Liver (tissue), 9 donors: ENCODE results near the gene CDK5RAP3. TPM values are rescaled to one million over a fixed set of nuclear protein-coding genes. Genes with fewer than 3 reads are reported as not detected.
"Not testable (repeated sequence)": the region's sequence is repeated elsewhere in the genome, so short reads cannot be mapped to it uniquely, and the experiment has no call there.

ENCODE experiments used
- DNase-seq: peaks from one replicate; pipeline ENCODE4 v3.0.0-alpha.2; 2017; ENCODE audit warnings: low spot score
- H3K27ac ChIP-seq, 2 donors: one replicate each; pipeline ENCODE4 v1.7.0; 2013; ENCODE audit warnings: inconsistent platforms in 2 of 2, low read length in 2 of 2, control low read depth in 1 of 2, low read depth in 1 of 2, mild to moderate bottlenecking in 1 of 2
- H3K27me3 ChIP-seq, 4 donors: one replicate each; pipeline versions ENCODE4 v1.6.1 to v1.7.0; 2013; ENCODE audit warnings: low read length in 3 of 4, inconsistent platforms in 1 of 4, mild to moderate bottlenecking in 1 of 4, moderate library complexity in 1 of 4; ENCODE audit not compliant: control insufficient read depth in 4 of 4, insufficient read depth in 4 of 4
- H3K36me3 ChIP-seq, 4 donors: one replicate each; pipeline versions ENCODE4 v1.6.1 to v1.7.0; 2013; ENCODE audit warnings: low read length in 3 of 4, mild to moderate bottlenecking in 3 of 4, low read depth in 1 of 4, moderate library complexity in 1 of 4; ENCODE audit not compliant: control insufficient read depth in 4 of 4, insufficient read depth in 3 of 4
- H3K4me1 ChIP-seq, 4 donors: one replicate each; pipeline versions ENCODE4 v1.6.1 to v1.7.0; 2013; ENCODE audit warnings: low read length in 3 of 4, mild to moderate bottlenecking in 3 of 4, moderate library complexity in 1 of 4; ENCODE audit not compliant: control insufficient read depth in 4 of 4, insufficient read depth in 4 of 4
- H3K4me3 ChIP-seq, 3 donors: one replicate each; pipeline versions ENCODE4 v1.6.1 to v1.7.0; 2013; ENCODE audit warnings: low read length in 3 of 3, control low read depth in 1 of 3, low read depth in 1 of 3, mild to moderate bottlenecking in 1 of 3
- H3K9ac ChIP-seq, 2 donors: one replicate each; pipeline ENCODE4 v1.7.0; 2013; ENCODE audit warnings: low read length in 2 of 2, mild to moderate bottlenecking in 2 of 2, moderate library complexity in 2 of 2, control low read depth in 1 of 2, low read depth in 1 of 2
- H3K9me3 ChIP-seq, 4 donors: one replicate each; pipeline versions ENCODE4 v1.6.1 to v1.7.0; 2013; ENCODE audit warnings: low read length in 3 of 4; ENCODE audit not compliant: control insufficient read depth in 4 of 4
- GABPA ChIP-seq, 2 donors: IDR thresholded peaks in 1 of 2; conservative IDR thresholded peaks in 1 of 2; 2 replicates each; pipeline ENCODE4 v1.6.1; 2016; ENCODE audit warnings: antibody characterized with exemption in 2 of 2, mild to moderate bottlenecking in 1 of 2, moderate library complexity in 1 of 2
- HNF4A ChIP-seq, 2 donors: conservative IDR thresholded peaks; 2 replicates each; pipeline ENCODE4 v1.6.1; 2016; ENCODE audit warnings: antibody characterized with exemption in 2 of 2, mild to moderate bottlenecking in 2 of 2
- HNF4G ChIP-seq: IDR thresholded peaks from 2 replicates; pipeline ENCODE4 v1.6.1; 2016; ENCODE audit warnings: antibody characterized with exemption
- JUND ChIP-seq, 2 donors: IDR thresholded peaks; 2 replicates each; pipeline ENCODE4 v1.6.1; 2016; ENCODE audit warnings: antibody characterized with exemption in 2 of 2
- MAX ChIP-seq: IDR thresholded peaks from 2 replicates; pipeline ENCODE4 v1.6.1; 2016; ENCODE audit warnings: antibody characterized with exemption
- NR2F2 ChIP-seq: IDR thresholded peaks from 2 replicates; pipeline ENCODE4 v1.6.1; 2016; ENCODE audit warnings: antibody characterized with exemption
- REST ChIP-seq: IDR thresholded peaks from 2 replicates; pipeline ENCODE4 v1.6.1; 2016; ENCODE audit warnings: antibody characterized with exemption, mild to moderate bottlenecking
- RXRA ChIP-seq, 2 donors: IDR thresholded peaks; 2 replicates each; pipeline ENCODE4 v1.6.1; 2017 to 2018; ENCODE audit warnings: antibody characterized with exemption in 2 of 2, mild to moderate bottlenecking in 1 of 2
- TAF1 ChIP-seq: conservative IDR thresholded peaks from 2 replicates; pipeline ENCODE4 v1.6.1; 2016; ENCODE audit warnings: antibody characterized with exemption, mild to moderate bottlenecking
- YY1 ChIP-seq: IDR thresholded peaks from 2 replicates; pipeline ENCODE4 v1.6.1; 2016; ENCODE audit warnings: antibody characterized with exemption, mild to moderate bottlenecking
- WGBS: extraction: QIAGEN DNeasy Blood & Tissue Kit; methylation state at CpG from one replicate; pipeline ENCODE4 v1.1.7; 2013; 5-methylcytosine and 5-hydroxymethylcytosine counted together
- polyA plus RNA-seq, 2 donors: library from polyadenylated mRNA; stranded (reverse) in 1 of 2; unstranded in 1 of 2; fragments of 200-250 nt in 1 of 2; fragments of >200 nt in 1 of 2; fragmentation: Nextera tagmentation in 1 of 2; extraction: Ambion mirVana in 1 of 2; gene quantifications; one replicate each; pipeline versions ENCODE4 v1.2.1 to v1.2.3, GENCODE V29; 2013 to 2015
- total RNA-seq, 2 donors: library from RNA; depleted of rRNA; stranded (reverse); fragments of >200 nt; gene quantifications; one replicate each; pipeline ENCODE4 v1.2.3, GENCODE V29; 2014
- donor health status: healthy.
- donor health status: healthy.
- donor health status: healthy.
- donor health status: healthy.
- donor health status: healthy.

CDK5RAP3 gene
- total and polyA plus RNA-seq, 4 donors, result 44.6 to 120 (median 74.7) TPM

- TF ChIP-seq HNF4A (conservative IDR thresholded peaks at IDR 0.05), result no peak
Measured at GRCh38 chr17:48001197-48001596, 30.3 kb downstream of the CDK5RAP3 start (continued).

- H3K9ac ChIP-seq, H3K9me3 ChIP-seq, DNase-seq, H3K27me3 ChIP-seq, H3K4me3 ChIP-seq, H3K4me1 ChIP-seq, H3K36me3 ChIP-seq: not testable (repeated sequence)
- H3K27ac ChIP-seq, result peak overlapping the region in 1 of 2 donors; percentile 31
- WGBS, result 93% methylated on average over 5 of the region's 5 CpGs
Measured at GRCh38 chr17:48001657-48002056, 30.7 kb downstream of the CDK5RAP3 start.

- peak overlapping the region in 1 of 2 donors; percentile 31 for H3K27ac ChIP-seq
- no peaks in the 10 kb centered on the region for H3K36me3 ChIP-seq
- H3K9me3 ChIP-seq, result no peaks in the 10 kb centered on the region
- no peaks in the 10 kb centered on the region for H3K27me3 ChIP-seq
- TF ChIP-seq YY1 (peak; percentile 60), JUND (IDR thresholded peaks at IDR 0.05) (peak in 1 of 2 donors; percentile 15), TAF1 (no peak)
- H3K4me1 ChIP-seq, result peaks cover 0 to 2% (median 0%) of the 10 kb centered on the region in 4 donors
- H3K4me3 ChIP-seq, result no peak overlapping the region
- DNase-seq, result no peak
- WGBS, result 61% methylated on average over 4 of the region's 4 CpGs
- no peak overlapping the region for H3K9ac ChIP-seq
Measured at GRCh38 chr17:48002266-48002915, 31.5 kb downstream of the CDK5RAP3 start.

GRCh38 chr17:48002916-48003416, 32.1 kb downstream of the CDK5RAP3 start:
- no peaks in the 10 kb centered on the region for H3K9me3 ChIP-seq
- no peak for DNase-seq
- H3K27ac ChIP-seq, result peak overlapping the region in 1 of 2 donors; percentile 8
- 58% methylated on average over 7 of the region's 7 CpGs for WGBS
- H3K4me3 ChIP-seq, result no peak overlapping the region
- no peaks in the 10 kb centered on the region for H3K27me3 ChIP-seq
- no peak overlapping the region for H3K9ac ChIP-seq
- no peak for TF ChIP-seq NR2F2
- no peak for TF ChIP-seq MAX
- no peak for TF ChIP-seq GABPA (IDR thresholded peaks at IDR 0.05 in 1 of 2, conservative IDR thresholded peaks at IDR 0.05 in 1 of 2)
- no peak for TF ChIP-seq HNF4G
- TF ChIP-seq YY1, result no peak
- TF ChIP-seq RXRA (IDR thresholded peaks at IDR 0.05), result no peak
- no peak for TF ChIP-seq REST
- no peak for TF ChIP-seq HNF4A (conservative IDR thresholded peaks at IDR 0.05)
- H3K4me1 ChIP-seq, result peaks cover 0 to 2% (median 0%) of the 10 kb centered on the region in 4 donors
- no peaks in the 10 kb centered on the region for H3K36me3 ChIP-seq
